ENCODE measurements around the gene SUSD3. TPM values are rescaled to one million over a fixed set of nuclear protein-coding genes. Genes with fewer than 3 reads are reported as not detected.
"Not testable (repeated sequence)": the region's sequence is repeated elsewhere in the genome, so short reads cannot be mapped to it uniquely, and the experiment has no call there.

Gene SUSD3
- total RNA-seq, 2 donors from 2014 or later = 7.0 to 21.4 TPM

- Histone ChIP-seq H3K9me3 (no peaks in the 10 kb centered on the region), H3K36me3 (no peaks in the 10 kb centered on the region), H3K4me3 (no peak overlapping the region), H3K27ac (no peak overlapping the region), H3K4me1 (ENCODE audit: control insufficient read depth in 1 of 2, low read depth in 2 of 2) (peaks cover 0 to 6% of the 10 kb centered on the region in 2 donors), H3K27me3 (replicated peaks; ENCODE audit: insufficient read depth) (no peaks in the 10 kb centered on the region)
- ATAC-seq (ENCODE audit: insufficient number of reproducible peaks, low FRiP score, low read depth) (no peak), DNase-seq (ENCODE audit: low spot score) (no peak)
- TF ChIP-seq, protein P1, sequence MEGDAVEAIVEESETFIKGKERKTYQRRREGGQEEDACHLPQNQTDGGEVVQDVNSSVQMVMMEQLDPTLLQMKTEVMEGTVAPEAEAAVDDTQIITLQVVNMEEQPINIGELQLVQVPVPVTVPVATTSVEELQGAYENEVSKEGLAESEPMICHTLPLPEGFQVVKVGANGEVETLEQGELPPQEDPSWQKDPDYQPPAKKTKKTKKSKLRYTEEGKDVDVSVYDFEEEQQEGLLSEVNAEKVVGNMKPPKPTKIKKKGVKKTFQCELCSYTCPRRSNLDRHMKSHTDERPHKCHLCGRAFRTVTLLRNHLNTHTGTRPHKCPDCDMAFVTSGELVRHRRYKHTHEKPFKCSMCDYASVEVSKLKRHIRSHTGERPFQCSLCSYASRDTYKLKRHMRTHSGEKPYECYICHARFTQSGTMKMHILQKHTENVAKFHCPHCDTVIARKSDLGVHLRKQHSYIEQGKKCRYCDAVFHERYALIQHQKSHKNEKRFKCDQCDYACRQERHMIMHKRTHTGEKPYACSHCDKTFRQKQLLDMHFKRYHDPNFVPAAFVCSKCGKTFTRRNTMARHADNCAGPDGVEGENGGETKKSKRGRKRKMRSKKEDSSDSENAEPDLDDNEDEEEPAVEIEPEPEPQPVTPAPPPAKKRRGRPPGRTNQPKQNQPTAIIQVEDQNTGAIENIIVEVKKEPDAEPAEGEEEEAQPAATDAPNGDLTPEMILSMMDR (IDR thresholded peaks at IDR 0.05) = no peak
Observed at GRCh38 chr9:93012963-93013855, 45.3 kb upstream of the SUSD3 start.

DNA sequence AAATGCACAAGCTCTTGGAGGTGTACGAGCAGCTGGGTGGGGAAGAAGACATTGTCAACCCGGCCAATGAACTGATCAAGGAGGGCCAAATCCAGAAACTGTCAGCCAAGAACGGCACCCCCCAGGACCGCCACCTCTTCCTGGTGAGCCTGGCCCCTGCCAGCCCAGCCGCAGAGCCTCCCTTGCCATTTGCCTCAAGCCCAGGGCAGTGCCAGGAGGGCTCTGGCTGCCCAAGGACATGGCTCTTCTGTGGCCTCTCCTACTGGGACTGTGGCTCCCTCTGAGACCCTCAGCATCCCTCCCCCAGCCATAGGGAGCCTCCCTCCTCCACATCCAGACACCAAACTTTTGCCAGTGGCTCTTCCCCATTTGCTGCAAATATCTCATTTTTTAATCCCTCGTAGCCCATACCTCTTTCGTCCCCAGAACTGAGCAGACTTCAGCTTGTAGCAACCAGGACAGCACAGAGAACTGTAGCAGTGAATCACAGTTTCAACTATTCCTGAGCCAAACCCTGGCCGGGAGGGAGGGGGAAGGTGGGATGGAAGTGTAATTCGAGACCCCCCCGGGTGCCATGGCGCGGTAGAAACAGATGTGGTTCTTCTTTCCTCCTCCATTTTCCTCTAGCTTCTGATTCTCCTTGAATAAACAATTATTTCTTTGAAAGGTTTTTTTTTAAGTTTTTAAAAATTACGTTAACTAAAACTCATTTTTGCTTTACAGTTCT is 44.5 kb upstream of the SUSD3 start:
- no peak overlapping the region for H3K27ac ChIP-seq
- no peak overlapping the region for H3K4me3 ChIP-seq
- TF ChIP-seq, protein P1 (IDR thresholded peaks at IDR 0.05) = no peak
- DNase-seq (ENCODE audit: low spot score) (no peak), ATAC-seq (ENCODE audit: insufficient number of reproducible peaks, low FRiP score, low read depth) (no peak)
- H3K4me1 ChIP-seq (ENCODE audit: control insufficient read depth in 1 of 2, low read depth in 2 of 2) = peaks cover 0 to 6% of the 10 kb centered on the region in 2 donors
- no peaks in the 10 kb centered on the region for H3K27me3 ChIP-seq (replicated peaks; ENCODE audit: insufficient read depth)
- H3K36me3 ChIP-seq = no peaks in the 10 kb centered on the region
- H3K9me3 ChIP-seq = no peaks in the 10 kb centered on the region

DNA sequence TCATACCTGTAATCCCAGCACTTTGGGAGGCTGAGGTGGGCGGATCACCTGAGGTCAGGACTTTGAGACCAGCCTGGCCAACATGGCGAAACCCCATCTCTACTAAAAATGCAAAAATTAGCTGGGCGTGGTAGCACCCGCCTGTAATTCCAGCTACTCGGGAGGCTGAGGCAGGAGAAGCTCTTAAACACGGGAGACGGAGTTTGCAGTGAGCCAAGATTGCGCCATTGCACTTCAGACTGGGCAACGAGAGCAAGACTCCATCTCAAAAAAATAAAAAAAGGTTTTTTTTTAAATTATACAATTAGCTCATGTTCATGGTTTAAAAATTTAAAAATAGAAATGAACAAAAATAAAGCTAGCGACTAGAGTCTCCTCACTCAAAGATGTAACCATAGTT is 43.3 kb upstream of the SUSD3 start:
- H3K27ac ChIP-seq; H3K4me1 ChIP-seq (ENCODE audit: control insufficient read depth in 1 of 2, low read depth in 2 of 2); H3K9me3 ChIP-seq; H3K4me3 ChIP-seq; DNase-seq (ENCODE audit: low spot score); ATAC-seq (ENCODE audit: insufficient number of reproducible peaks, low FRiP score, low read depth); H3K27me3 ChIP-seq (replicated peaks; ENCODE audit: insufficient read depth); H3K36me3 ChIP-seq: not testable (repeated sequence)

DNA sequence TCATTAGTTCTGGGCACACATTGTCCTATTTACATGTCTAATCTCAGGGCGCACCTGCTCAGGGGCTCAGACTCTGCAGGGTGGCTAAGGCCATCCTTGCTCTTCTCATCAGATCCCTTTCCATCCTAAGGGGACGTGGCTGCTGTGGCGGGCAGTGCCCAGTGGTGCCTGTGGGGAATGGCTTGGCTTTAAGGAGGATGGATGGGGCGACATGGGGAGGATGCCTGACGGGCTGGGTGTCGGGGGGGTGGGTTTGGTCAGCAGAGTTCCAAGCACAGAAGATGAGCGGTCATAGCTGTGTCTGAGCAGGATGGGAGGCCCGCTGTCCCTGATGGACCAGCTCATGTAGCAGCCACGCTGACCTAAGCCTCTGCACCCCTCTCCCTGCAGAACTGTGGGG is 40.9 kb upstream of the SUSD3 start:
- no peak overlapping the region for H3K4me3 ChIP-seq
- H3K4me1 ChIP-seq (ENCODE audit: control insufficient read depth in 1 of 2, low read depth in 2 of 2) = peaks cover 0 to 6% of the 10 kb centered on the region in 2 donors
- no peak overlapping the region for H3K27ac ChIP-seq
- ATAC-seq (ENCODE audit: insufficient number of reproducible peaks, low FRiP score, low read depth) (no peak), DNase-seq (ENCODE audit: low spot score) (no peak)
- TF ChIP-seq, protein P1 (IDR thresholded peaks at IDR 0.05) = no peak
- H3K36me3 ChIP-seq = peaks cover 5% of the 10 kb centered on the region
- H3K9me3 ChIP-seq = no peaks in the 10 kb centered on the region
- H3K27me3 ChIP-seq (replicated peaks; ENCODE audit: insufficient read depth) = no peaks in the 10 kb centered on the region

- no peak for DNase-seq (ENCODE audit: low spot score)
- no peaks in the 10 kb centered on the region for H3K9me3 ChIP-seq
- H3K4me1 ChIP-seq (ENCODE audit: control insufficient read depth in 1 of 2, low read depth in 2 of 2) = peaks cover 0 to 6% of the 10 kb centered on the region in 2 donors
- TF ChIP-seq, protein P1 (IDR thresholded peaks at IDR 0.05) = no peak
- H3K27ac ChIP-seq = no peak overlapping the region
- H3K36me3 ChIP-seq = peaks cover 5% of the 10 kb centered on the region
- H3K4me3 ChIP-seq = no peak overlapping the region
- no peak for ATAC-seq (ENCODE audit: insufficient number of reproducible peaks, low FRiP score, low read depth)
- H3K27me3 ChIP-seq (replicated peaks; ENCODE audit: insufficient read depth) = no peaks in the 10 kb centered on the region
Observed at GRCh38 chr9:93020151-93020550, 38.4 kb upstream of the SUSD3 start.
